ENCODE results near the gene MAST1.

The MAST1 gene

DNA sequence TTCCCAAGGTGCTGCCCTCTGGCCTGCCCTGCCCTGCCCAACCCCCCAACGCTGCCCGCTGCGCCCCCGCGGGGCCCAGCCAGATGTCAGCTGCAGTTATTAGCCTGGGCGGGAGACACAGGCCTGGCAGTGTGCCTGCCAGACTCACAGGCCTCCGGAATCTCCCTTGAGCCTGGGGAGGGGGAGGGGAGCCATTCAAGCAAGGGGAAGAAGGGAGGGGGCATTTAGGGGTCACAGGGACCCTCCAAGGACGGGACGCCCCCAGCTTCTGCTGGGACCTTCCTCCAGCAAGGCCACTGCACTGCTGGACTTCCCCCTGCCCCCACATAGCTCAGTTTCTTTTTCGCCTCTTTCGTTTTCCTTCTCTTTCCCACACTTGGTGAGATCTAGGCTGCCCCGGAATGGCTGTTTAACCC, 49.6 kb upstream of the MAST1 start:
- peaks cover 21% of the 10 kb centered on the region for H3K4me1 ChIP-seq (ENCODE audit: control insufficient read depth, insufficient read depth, low read length)
- no peaks in the 10 kb centered on the region for H3K36me3 ChIP-seq (ENCODE audit: control insufficient read depth in 2 of 2, insufficient read depth in 1 of 2, low read length in 2 of 2)
- CTCF ChIA-PET, result interaction anchor here (0.7 to 3.4 kb wide), 5 partner anchors 11 to 37 kb away, joined by 4 to 20 read pairs (median 11); no protein-coding TSS in a partner anchor
- H3K9me3 ChIP-seq (ENCODE audit: control insufficient read depth, insufficient read depth, low read depth, low read length), result no peaks in the 10 kb centered on the region
- POLR2A ChIA-PET, result interaction anchor here (0.6 to 1.2 kb wide), 5 partner anchors 8 to 1459 kb away, joined by 3 to 7 read pairs (median 4); partner anchors contain the start of genes PRDX2 and THSD8
- no peak overlapping the region for H3K4me3 ChIP-seq (ENCODE audit: low read depth, low read length)
- H3K27ac ChIP-seq (ENCODE audit: extremely low read depth, low read depth, low read length), result peak overlapping the region; percentile 20
- 0 out of 2 replicates have a peak, but pooled peaks have one; percentile 17 for TF ChIP-seq ZEB2 (tag by site-specific recombination; IDR thresholded peaks at IDR 0.05)
- TF ChIP-seq ZNF626 (tag by site-specific recombination; IDR thresholded peaks at IDR 0.05), result no peak
- no peak; the same call in 1 of the 2 replicates for TF ChIP-seq KLF7 (tag by site-specific recombination; IDR thresholded peaks at IDR 0.05; ENCODE audit: borderline replicate concordance)
- TF ChIP-seq ZNF791 (tag by site-specific recombination; IDR thresholded peaks at IDR 0.05), result no peak
- no peak for TF ChIP-seq ZNF121 (tag by site-specific recombination; IDR thresholded peaks at IDR 0.05)
- TF ChIP-seq ZNF24 (tag by site-specific recombination; IDR thresholded peaks at IDR 0.05), result no peak
- TF ChIP-seq, protein P1, sequence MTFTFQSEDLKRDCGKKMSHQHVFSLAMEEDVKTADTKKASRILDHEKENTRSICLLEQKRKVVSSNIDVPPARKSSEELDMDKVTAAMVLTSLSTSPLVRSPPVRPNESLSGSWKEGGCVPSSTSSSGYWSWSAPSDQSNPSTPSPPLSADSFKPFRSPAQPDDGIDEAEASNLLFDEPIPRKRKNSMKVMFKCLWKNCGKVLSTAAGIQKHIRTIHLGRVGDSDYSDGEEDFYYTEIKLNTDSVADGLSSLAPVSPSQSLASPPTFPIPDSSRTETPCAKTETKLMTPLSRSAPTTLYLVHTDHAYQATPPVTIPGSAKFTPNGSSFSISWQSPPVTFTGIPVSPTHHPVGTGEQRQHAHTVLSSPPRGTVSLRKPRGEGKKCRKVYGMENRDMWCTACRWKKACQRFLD (tag by site-specific recombination; IDR thresholded peaks at IDR 0.05), result no peak
- TF ChIP-seq, protein P2, sequence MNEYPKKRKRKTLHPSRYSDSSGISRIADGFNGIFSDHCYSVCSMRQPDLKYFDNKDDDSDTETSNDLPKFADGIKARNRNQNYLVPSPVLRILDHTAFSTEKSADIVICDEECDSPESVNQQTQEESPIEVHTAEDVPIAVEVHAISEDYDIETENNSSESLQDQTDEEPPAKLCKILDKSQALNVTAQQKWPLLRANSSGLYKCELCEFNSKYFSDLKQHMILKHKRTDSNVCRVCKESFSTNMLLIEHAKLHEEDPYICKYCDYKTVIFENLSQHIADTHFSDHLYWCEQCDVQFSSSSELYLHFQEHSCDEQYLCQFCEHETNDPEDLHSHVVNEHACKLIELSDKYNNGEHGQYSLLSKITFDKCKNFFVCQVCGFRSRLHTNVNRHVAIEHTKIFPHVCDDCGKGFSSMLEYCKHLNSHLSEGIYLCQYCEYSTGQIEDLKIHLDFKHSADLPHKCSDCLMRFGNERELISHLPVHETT (tag by site-specific recombination; IDR thresholded peaks at IDR 0.05), result no peak
- TF ChIP-seq ZFP3 (tag by site-specific recombination; IDR thresholded peaks at IDR 0.05; ENCODE audit: low read depth), result no peak
- TF ChIP-seq, protein P3, sequence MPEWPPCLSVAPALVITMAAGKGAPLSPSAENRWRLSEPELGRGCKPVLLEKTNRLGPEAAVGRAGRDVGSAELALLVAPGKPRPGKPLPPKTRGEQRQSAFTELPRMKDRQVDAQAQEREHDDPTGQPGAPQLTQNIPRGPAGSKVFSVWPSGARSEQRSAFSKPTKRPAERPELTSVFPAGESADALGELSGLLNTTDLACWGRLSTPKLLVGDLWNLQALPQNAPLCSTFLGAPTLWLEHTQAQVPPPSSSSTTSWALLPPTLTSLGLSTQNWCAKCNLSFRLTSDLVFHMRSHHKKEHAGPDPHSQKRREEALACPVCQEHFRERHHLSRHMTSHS (tag by site-specific recombination; IDR thresholded peaks at IDR 0.05), result no peak
- TF ChIP-seq ZNF48 (tag by site-specific recombination; IDR thresholded peaks at IDR 0.05), result no peak
- TF ChIP-seq, protein P4, sequence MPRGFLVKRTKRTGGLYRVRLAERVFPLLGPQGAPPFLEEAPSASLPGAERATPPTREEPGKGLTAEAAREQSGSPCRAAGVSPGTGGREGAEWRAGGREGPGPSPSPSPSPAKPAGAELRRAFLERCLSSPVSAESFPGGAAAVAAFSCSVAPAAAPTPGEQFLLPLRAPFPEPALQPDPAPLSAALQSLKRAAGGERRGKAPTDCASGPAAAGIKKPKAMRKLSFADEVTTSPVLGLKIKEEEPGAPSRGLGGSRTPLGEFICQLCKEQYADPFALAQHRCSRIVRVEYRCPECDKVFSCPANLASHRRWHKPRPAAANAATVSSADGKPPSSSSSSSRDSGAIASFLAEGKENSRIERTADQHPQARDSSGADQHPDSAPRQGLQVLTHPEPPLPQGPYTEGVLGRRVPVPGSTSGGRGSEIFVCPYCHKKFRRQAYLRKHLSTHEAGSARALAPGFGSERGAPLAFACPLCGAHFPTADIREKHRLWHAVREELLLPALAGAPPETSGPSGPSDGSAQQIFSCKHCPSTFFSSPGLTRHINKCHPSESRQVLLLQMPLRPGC (tag by site-specific recombination; IDR thresholded peaks at IDR 0.05), result 0 out of 2 replicates have a peak, but pooled peaks have one; percentile 23
- TF ChIP-seq ZFP69B (tag by site-specific recombination; IDR thresholded peaks at IDR 0.05), result no peak
- TF ChIP-seq, protein P5, sequence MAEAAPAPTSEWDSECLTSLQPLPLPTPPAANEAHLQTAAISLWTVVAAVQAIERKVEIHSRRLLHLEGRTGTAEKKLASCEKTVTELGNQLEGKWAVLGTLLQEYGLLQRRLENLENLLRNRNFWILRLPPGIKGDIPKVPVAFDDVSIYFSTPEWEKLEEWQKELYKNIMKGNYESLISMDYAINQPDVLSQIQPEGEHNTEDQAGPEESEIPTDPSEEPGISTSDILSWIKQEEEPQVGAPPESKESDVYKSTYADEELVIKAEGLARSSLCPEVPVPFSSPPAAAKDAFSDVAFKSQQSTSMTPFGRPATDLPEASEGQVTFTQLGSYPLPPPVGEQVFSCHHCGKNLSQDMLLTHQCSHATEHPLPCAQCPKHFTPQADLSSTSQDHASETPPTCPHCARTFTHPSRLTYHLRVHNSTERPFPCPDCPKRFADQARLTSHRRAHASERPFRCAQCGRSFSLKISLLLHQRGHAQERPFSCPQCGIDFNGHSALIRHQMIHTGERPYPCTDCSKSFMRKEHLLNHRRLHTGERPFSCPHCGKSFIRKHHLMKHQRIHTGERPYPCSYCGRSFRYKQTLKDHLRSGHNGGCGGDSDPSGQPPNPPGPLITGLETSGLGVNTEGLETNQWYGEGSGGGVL (tag by site-specific recombination; IDR thresholded peaks at IDR 0.05), result peak; percentile 69
- TF ChIP-seq IKZF3 (tag by site-specific recombination; IDR thresholded peaks at IDR 0.05), result peak; percentile 57; the same call in 1 of the 2 replicates
- TF ChIP-seq, protein P6, sequence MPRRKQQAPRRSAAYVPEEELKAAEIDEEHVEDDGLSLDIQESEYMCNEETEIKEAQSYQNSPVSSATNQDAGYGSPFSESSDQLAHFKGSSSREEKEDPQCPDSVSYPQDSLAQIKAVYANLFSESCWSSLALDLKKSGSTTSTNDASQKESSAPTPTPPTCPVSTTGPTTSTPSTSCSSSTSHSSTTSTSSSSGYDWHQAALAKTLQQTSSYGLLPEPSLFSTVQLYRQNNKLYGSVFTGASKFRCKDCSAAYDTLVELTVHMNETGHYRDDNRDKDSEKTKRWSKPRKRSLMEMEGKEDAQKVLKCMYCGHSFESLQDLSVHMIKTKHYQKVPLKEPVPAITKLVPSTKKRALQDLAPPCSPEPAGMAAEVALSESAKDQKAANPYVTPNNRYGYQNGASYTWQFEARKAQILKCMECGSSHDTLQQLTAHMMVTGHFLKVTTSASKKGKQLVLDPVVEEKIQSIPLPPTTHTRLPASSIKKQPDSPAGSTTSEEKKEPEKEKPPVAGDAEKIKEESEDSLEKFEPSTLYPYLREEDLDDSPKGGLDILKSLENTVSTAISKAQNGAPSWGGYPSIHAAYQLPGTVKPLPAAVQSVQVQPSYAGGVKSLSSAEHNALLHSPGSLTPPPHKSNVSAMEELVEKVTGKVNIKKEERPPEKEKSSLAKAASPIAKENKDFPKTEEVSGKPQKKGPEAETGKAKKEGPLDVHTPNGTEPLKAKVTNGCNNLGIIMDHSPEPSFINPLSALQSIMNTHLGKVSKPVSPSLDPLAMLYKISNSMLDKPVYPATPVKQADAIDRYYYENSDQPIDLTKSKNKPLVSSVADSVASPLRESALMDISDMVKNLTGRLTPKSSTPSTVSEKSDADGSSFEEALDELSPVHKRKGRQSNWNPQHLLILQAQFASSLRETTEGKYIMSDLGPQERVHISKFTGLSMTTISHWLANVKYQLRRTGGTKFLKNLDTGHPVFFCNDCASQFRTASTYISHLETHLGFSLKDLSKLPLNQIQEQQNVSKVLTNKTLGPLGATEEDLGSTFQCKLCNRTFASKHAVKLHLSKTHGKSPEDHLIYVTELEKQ (tag by site-specific recombination; IDR thresholded peaks at IDR 0.05; ENCODE audit: borderline replicate concordance), result peak; percentile 59; the same call in 1 of the 2 replicates
- no peak for TF ChIP-seq ZNF16 (tag by site-specific recombination; IDR thresholded peaks at IDR 0.05; ENCODE audit: low read depth)
- TF ChIP-seq, protein P7, sequence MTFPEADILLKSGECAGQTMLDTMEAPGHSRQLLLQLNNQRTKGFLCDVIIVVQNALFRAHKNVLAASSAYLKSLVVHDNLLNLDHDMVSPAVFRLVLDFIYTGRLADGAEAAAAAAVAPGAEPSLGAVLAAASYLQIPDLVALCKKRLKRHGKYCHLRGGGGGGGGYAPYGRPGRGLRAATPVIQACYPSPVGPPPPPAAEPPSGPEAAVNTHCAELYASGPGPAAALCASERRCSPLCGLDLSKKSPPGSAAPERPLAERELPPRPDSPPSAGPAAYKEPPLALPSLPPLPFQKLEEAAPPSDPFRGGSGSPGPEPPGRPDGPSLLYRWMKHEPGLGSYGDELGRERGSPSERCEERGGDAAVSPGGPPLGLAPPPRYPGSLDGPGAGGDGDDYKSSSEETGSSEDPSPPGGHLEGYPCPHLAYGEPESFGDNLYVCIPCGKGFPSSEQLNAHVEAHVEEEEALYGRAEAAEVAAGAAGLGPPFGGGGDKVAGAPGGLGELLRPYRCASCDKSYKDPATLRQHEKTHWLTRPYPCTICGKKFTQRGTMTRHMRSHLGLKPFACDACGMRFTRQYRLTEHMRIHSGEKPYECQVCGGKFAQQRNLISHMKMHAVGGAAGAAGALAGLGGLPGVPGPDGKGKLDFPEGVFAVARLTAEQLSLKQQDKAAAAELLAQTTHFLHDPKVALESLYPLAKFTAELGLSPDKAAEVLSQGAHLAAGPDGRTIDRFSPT (tag by site-specific recombination; IDR thresholded peaks at IDR 0.05), result peak; percentile 76
- no peak for TF ChIP-seq ZNF354C (tag by site-specific recombination; IDR thresholded peaks at IDR 0.05; ENCODE audit: borderline replicate concordance, low read depth)
- TF ChIP-seq, protein P8, sequence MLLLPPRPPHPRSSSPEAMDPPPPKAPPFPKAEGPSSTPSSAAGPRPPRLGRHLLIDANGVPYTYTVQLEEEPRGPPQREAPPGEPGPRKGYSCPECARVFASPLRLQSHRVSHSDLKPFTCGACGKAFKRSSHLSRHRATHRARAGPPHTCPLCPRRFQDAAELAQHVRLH (tag by site-specific recombination; IDR thresholded peaks at IDR 0.05), result no peak
- no peak for TF ChIP-seq BCL11B (tag by site-specific recombination; IDR thresholded peaks at IDR 0.05; ENCODE audit: low read depth)
- no peak for TF ChIP-seq ZSCAN23 (tag by site-specific recombination; IDR thresholded peaks at IDR 0.05)
- TF ChIP-seq GLIS2 (tag by site-specific recombination; IDR thresholded peaks at IDR 0.05), result peak; percentile 75
- TF ChIP-seq ZNF214 (tag by site-specific recombination; IDR thresholded peaks at IDR 0.05; ENCODE audit: borderline replicate concordance), result no peak
- TF ChIP-seq ZBTB21 (tag by site-specific recombination; IDR thresholded peaks at IDR 0.05), result no peak; the same call in 1 of the 2 replicates
